H1 (cell line): ENCODE data around the gene COL6A1. TPM values are rescaled to one million over a fixed set of nuclear protein-coding genes. Genes with fewer than 3 reads are reported as not detected.

Source experiments
- CTCF ChIA-PET: fragments of 300-600 bp; sonication (Branson Sonifier 250); formaldehyde crosslinking; loops from one replicate; lab custom pipeline; 2021; ENCODE audit not compliant: partially characterized antibody; lab: Charles Lee
- POLR2A ChIA-PET: fragments of 300-600 bp; sonication (Branson Sonifier 250); formaldehyde crosslinking; loops from one replicate; lab custom pipeline; 2021; ENCODE audit warnings: inconsistent platforms; ENCODE audit not compliant: partially characterized antibody; lab: Charles Lee
- DNase-seq, 2 experiments: peaks; one replicate each; pipeline versions ENCODE4 v3.0.0 to v3.0.0-alpha.2; 2010 to 2022; ENCODE audit warnings: low spot score in 2 of 2, low read depth in 1 of 2, mixed read lengths in 1 of 2
- FAIRE-seq: peaks from 2 replicates; lab custom pipeline; 2011; peaks lifted over from hg19 to GRCh38; lab: Jason Lieb, UNC
- H2AFZ ChIP-seq: 2 replicates; pipeline ENCODE4 v1.8.1; 2012; ENCODE audit warnings: low read length, inconsistent platforms
- H2AK5ac ChIP-seq: 2 replicates; pipeline ENCODE4 v1.6.1; 2013; ENCODE audit warnings: low read depth, low read length
- H2BK120ac ChIP-seq: replicated peaks from 2 replicates; pipeline ENCODE3; 2013; ENCODE audit warnings: low read depth, low read length, inconsistent platforms
- H2BK12ac ChIP-seq: 2 replicates; pipeline ENCODE4 v1.6.1; 2013; ENCODE audit warnings: low read depth, low read length
- H2BK15ac ChIP-seq: 2 replicates; pipeline ENCODE4 v1.6.1; 2013; ENCODE audit warnings: low read length
- H2BK20ac ChIP-seq: 2 replicates; pipeline ENCODE4 v1.6.1; 2013; ENCODE audit warnings: low read length
- H2BK5ac ChIP-seq: 2 replicates; pipeline ENCODE4 v1.6.1; 2013; ENCODE audit warnings: low read depth, low read length
- H3K14ac ChIP-seq: 2 replicates; pipeline ENCODE4 v1.6.1; 2013; ENCODE audit warnings: inconsistent platforms; ENCODE audit not compliant: insufficient read length
- H3K18ac ChIP-seq: 2 replicates; pipeline ENCODE4 v1.6.1; 2013; ENCODE audit warnings: low read length; ENCODE audit errors: extremely low read depth
- H3K23ac ChIP-seq: 2 replicates; pipeline ENCODE4 v1.6.1; 2013; ENCODE audit warnings: inconsistent platforms; ENCODE audit not compliant: insufficient read length
- H3K23me2 ChIP-seq: 2 replicates; pipeline ENCODE4 v1.6.1; 2013; ENCODE audit warnings: low read depth, low read length
- H3K27ac ChIP-seq: 2 replicates; pipeline ENCODE4 v1.6.1; 2011; ENCODE audit warnings: low read depth, low read length, inconsistent platforms
- H3K27me3 ChIP-seq, 4 experiments: replicated peaks in 1 of 4; 1 replicate in 1 of 4; 2 replicates in 3 of 4; pipeline versions ENCODE4 v1.6.1 to v1.8.1; 2011 to 2013; ENCODE audit warnings: low read length in 3 of 4, mild to moderate bottlenecking in 3 of 4, inconsistent platforms in 2 of 4, mixed read lengths in 2 of 4, moderate library complexity in 1 of 4; ENCODE audit not compliant: control insufficient read depth in 3 of 4, insufficient read depth in 3 of 4; ENCODE audit errors: extremely low read depth in 1 of 4
- H3K36me3 ChIP-seq, 4 experiments: 2 replicates each; pipeline versions ENCODE4 v1.6.1 to v1.8.1; 2011 to 2013; ENCODE audit warnings: mild to moderate bottlenecking in 4 of 4, low read length in 3 of 4, moderate library complexity in 2 of 4, control low read depth in 1 of 4, inconsistent platforms in 1 of 4; ENCODE audit not compliant: insufficient read depth in 4 of 4, control insufficient read depth in 2 of 4
- H3K4ac ChIP-seq: replicated peaks from 2 replicates; pipeline ENCODE3; 2013; ENCODE audit warnings: low read length, low read depth, mixed read lengths, inconsistent platforms; ENCODE audit not compliant: insufficient read length
- H3K4me1 ChIP-seq, 4 experiments: replicated peaks in 1 of 4; 1 replicate in 1 of 4; 2 replicates in 3 of 4; pipeline versions ENCODE4 v1.6.1 to v1.8.1; 2011 to 2013; ENCODE audit warnings: low read length in 3 of 4, inconsistent platforms in 2 of 4, mixed read lengths in 1 of 4; ENCODE audit not compliant: insufficient read depth in 4 of 4, control insufficient read depth in 3 of 4
- H3K4me2 ChIP-seq, 2 experiments: 2 replicates each; pipeline versions ENCODE4 v1.6.1 to v1.8.1; 2011 to 2013; ENCODE audit warnings: low read depth in 2 of 2, low read length in 2 of 2, control low read depth in 1 of 2, inconsistent platforms in 1 of 2, mild to moderate bottlenecking in 1 of 2; ENCODE audit not compliant: insufficient read depth in 1 of 2
- H3K4me3 ChIP-seq, 4 experiments: fragments of 200-600, 300-600 bp in 1 of 4; sonication (generic), shearing (Covaris generic), sonication (Bioruptor Twin) in 1 of 4; 2 replicates each; pipeline versions ENCODE4 v1.5.1 to v1.8.1; 2011 to 2016; ENCODE audit warnings: low read length in 4 of 4, low read depth in 3 of 4, control low read depth in 2 of 4, inconsistent platforms in 2 of 4, mild to moderate bottlenecking in 2 of 4, mixed read lengths in 1 of 4, moderate library complexity in 1 of 4; ENCODE audit not compliant: insufficient read depth in 2 of 4; ENCODE audit errors: extremely low read depth in 1 of 4
- H3K56ac ChIP-seq: replicated peaks from 2 replicates; pipeline ENCODE3; 2013; ENCODE audit warnings: low read depth, mild to moderate bottlenecking, mixed read lengths, low read length, inconsistent platforms; ENCODE audit not compliant: insufficient read length
- H3K79me1 ChIP-seq: 2 replicates; pipeline ENCODE4 v1.6.1; 2013; ENCODE audit warnings: low read depth, low read length, control low read depth
- H3K79me2 ChIP-seq, 2 experiments: 2 replicates each; pipeline versions ENCODE4 v1.6.1 to v1.8.1; 2012 to 2013; ENCODE audit warnings: low read length in 2 of 2, mild to moderate bottlenecking in 2 of 2, inconsistent platforms in 1 of 2; ENCODE audit not compliant: insufficient read depth in 2 of 2, control insufficient read depth in 1 of 2
- H3K9ac ChIP-seq, 4 experiments: replicated peaks in 1 of 4; 1 replicate in 1 of 4; 2 replicates in 3 of 4; pipeline versions ENCODE4 v1.6.1 to v1.8.1; 2011 to 2013; ENCODE audit warnings: low read depth in 3 of 4, low read length in 3 of 4, control low read depth in 2 of 4, mild to moderate bottlenecking in 2 of 4, moderate library complexity in 2 of 4, inconsistent platforms in 1 of 4; ENCODE audit errors: extremely low read depth in 1 of 4
- H3K9me3 ChIP-seq, 2 experiments: 2 replicates each; pipeline versions ENCODE4 v1.6.1 to v1.8.1; 2012 to 2013; ENCODE audit warnings: mild to moderate bottlenecking in 2 of 2, moderate library complexity in 2 of 2, control low read depth in 1 of 2, inconsistent platforms in 1 of 2, low read depth in 1 of 2, low read length in 1 of 2, mixed read lengths in 1 of 2; ENCODE audit not compliant: insufficient read depth in 2 of 2
- H4K20me1 ChIP-seq, 2 experiments: replicated peaks in 1 of 2; 2 replicates each; pipeline versions ENCODE3 to v1.8.1; 2011 to 2013; ENCODE audit warnings: inconsistent platforms in 2 of 2, low read length in 2 of 2, mild to moderate bottlenecking in 1 of 2; ENCODE audit not compliant: insufficient read depth in 2 of 2, control insufficient read depth in 1 of 2
- H4K5ac ChIP-seq: 2 replicates; pipeline ENCODE4 v1.6.1; 2013; ENCODE audit warnings: low read length, low read depth, mixed read lengths, inconsistent platforms; ENCODE audit not compliant: insufficient read length
- H4K8ac ChIP-seq: 2 replicates; pipeline ENCODE4 v1.8.0; 2013; ENCODE audit warnings: mild to moderate bottlenecking, moderate library complexity, low read length, inconsistent platforms; ENCODE audit not compliant: insufficient read depth; ENCODE audit errors: extremely low read depth
- H4K91ac ChIP-seq: replicated peaks from 2 replicates; pipeline ENCODE3; 2013; ENCODE audit warnings: low read length, mixed read lengths, inconsistent platforms; ENCODE audit not compliant: insufficient read length
- BACH1 ChIP-seq: IDR thresholded peaks from 2 replicates; pipeline ENCODE4 v1.6.1; 2012; ENCODE audit warnings: low read length, improper control_type of control experiment
- BCL11A ChIP-seq, 2 experiments: IDR thresholded peaks; one replicate each; pipeline ENCODE4 v1.6.1; 2011; ENCODE audit warnings: low read depth in 2 of 2, low read length in 2 of 2, mild to moderate bottlenecking in 2 of 2
- CTBP2 ChIP-seq: IDR thresholded peaks from 2 replicates; pipeline ENCODE4 v1.7.0; 2011; ENCODE audit warnings: borderline replicate concordance, mild to moderate bottlenecking, moderate library complexity, mixed read lengths, low read length; ENCODE audit not compliant: insufficient read depth, insufficient read length
- HDAC6 ChIP-seq: IDR thresholded peaks from one replicate; pipeline ENCODE4 v1.7.1; 2012; ENCODE audit warnings: low read depth, mild to moderate bottlenecking, inconsistent platforms, low read length, moderate library complexity
- JUND ChIP-seq: IDR thresholded peaks from 2 replicates; pipeline ENCODE4 v1.6.1; 2011; ENCODE audit warnings: mild to moderate bottlenecking, improper control_type of control experiment, low read length
- KDM1A ChIP-seq: fragments of 200-600, 300-600 bp; sonication (generic); IDR thresholded peaks from 2 replicates; pipeline ENCODE4 v1.7.1; 2016; ENCODE audit warnings: mild to moderate bottlenecking, low read length, borderline replicate concordance
- MAFK ChIP-seq: IDR thresholded peaks from 2 replicates; pipeline ENCODE4 v1.6.1; 2012; ENCODE audit warnings: low read depth, mild to moderate bottlenecking, improper control_type of control experiment, low read length
- POLR2AphosphoS5 ChIP-seq: IDR thresholded peaks from 2 replicates; pipeline ENCODE4 v1.6.1; 2011; ENCODE audit warnings: low read depth, low read length
- RBBP5 ChIP-seq: IDR thresholded peaks from 2 replicates; pipeline ENCODE4 v1.7.1; 2012; ENCODE audit warnings: low read depth, mild to moderate bottlenecking, inconsistent platforms, low read length, moderate library complexity, borderline replicate concordance
- SAP30 ChIP-seq: fragments of 300-600 bp; sonication (generic); IDR thresholded peaks from 2 replicates; pipeline ENCODE4 v1.7.1; 2012; ENCODE audit warnings: low read length, moderate library complexity, mild to moderate bottlenecking, inconsistent platforms; ENCODE audit not compliant: insufficient read depth, insufficient replicate concordance
- SIN3A ChIP-seq, 2 experiments: IDR thresholded peaks in 1 of 2; conservative IDR thresholded peaks in 1 of 2; 2 replicates each; pipeline ENCODE4 v1.6.1; 2011 to 2012; ENCODE audit warnings: low read length in 2 of 2, improper control_type of control experiment in 1 of 2, low read depth in 1 of 2, mild to moderate bottlenecking in 1 of 2
- SIRT6 ChIP-seq: IDR thresholded peaks from one replicate; pipeline ENCODE4 v1.7.1; 2012; ENCODE audit warnings: low read length, inconsistent platforms
- SP1 ChIP-seq: IDR thresholded peaks from 2 replicates; pipeline ENCODE4 v1.6.1; 2011; ENCODE audit warnings: low read depth, low read length
- SP4 ChIP-seq: IDR thresholded peaks from 2 replicates; pipeline ENCODE4 v1.6.1; 2012; ENCODE audit warnings: low read length, inconsistent platforms
- WGBS, 2 experiments: shearing (Covaris generic) in 1 of 2; methylation state at CpG; one replicate each; pipeline versions ENCODE4 v1.1.6 to v1.1.7; 2013 to 2015; ENCODE audit warnings: low lambda C conversion rate in 2 of 2, mixed read lengths in 2 of 2, inconsistent platforms in 1 of 2, low coverage in 1 of 2, missing lambda C conversion rate in 1 of 2; ENCODE audit not compliant: insufficient replicate concordance in 2 of 2, insufficient coverage in 1 of 2, insufficient read length in 1 of 2; ENCODE audit errors: extremely low coverage in 1 of 2, missing lambda C conversion rate in 1 of 2; 5-methylcytosine and 5-hydroxymethylcytosine counted together
- polyA plus RNA-seq, 7 experiments: library from polyadenylated mRNA; depleted of rRNA in 3 of 7; stranded (reverse) in 5 of 7; unstranded in 2 of 7; fragments of >200 nt in 5 of 7; fragments of 200-250 nt in 2 of 7; gene quantifications; 1 replicate in 5 of 7; 2 replicates in 1 of 7; 4 replicates in 1 of 7; pipeline versions ENCODE4 v1.2.1 to v1.2.3, GENCODE V29; 2011 to 2013; ENCODE audit warnings: missing spikeins in 2 of 7, mixed read lengths in 2 of 7
- total RNA-seq: library from RNA; stranded (reverse); fragmentation: NEBNext Ultra II Directional; extraction: Animal tissue kit (Norgen Biotek cat#: 25700); gene quantifications from 2 replicates; pipeline ENCODE4 v1.2.1, GENCODE V29; 2021
- TF ChIP-seq, protein P1 (sequence below): IDR thresholded peaks from 2 replicates; pipeline ENCODE4 v1.6.1; 2011; ENCODE audit warnings: low read depth, mild to moderate bottlenecking, low read length; ENCODE audit not compliant: insufficient read depth

COL6A1 gene
- total and polyA plus RNA-seq, 2 of the 8 experiments (the other 6 are each of a cell fraction or from before 2014, with no cell fraction given): 100 to 115 TPM

DNA sequence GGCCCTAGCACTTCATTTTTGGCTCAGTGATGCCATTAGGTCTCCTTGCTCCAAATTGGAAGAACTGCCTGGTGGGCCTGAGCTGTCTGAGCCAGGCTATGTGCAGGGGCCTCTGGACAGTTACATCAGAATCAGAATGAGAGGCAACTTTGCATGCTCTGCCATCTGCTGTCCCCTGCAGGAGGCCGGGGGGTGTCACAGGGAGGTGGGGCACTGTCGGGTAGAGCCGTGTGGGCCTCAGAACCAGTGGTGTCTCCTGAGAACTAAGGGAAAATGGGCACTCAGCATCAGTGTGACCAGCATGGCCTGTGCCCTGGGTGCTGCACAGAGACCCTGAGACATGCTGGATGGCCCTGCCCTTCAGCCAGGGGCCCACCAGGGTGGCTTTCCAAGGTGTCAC, 47.0 kb upstream of the COL6A1 start:
- Histone ChIP-seq H2BK15ac (no peak overlapping the region), H4K8ac (no peak overlapping the region), H3K27me3 (no peaks in the 10 kb centered on the region), H3K23me2 (no peaks in the 10 kb centered on the region), H2AFZ (no peak overlapping the region), H2AK5ac (no peak overlapping the region), H3K79me2 (no peaks in the 10 kb centered on the region), H2BK5ac (no peak overlapping the region), H3K27ac (no peak overlapping the region), H3K9ac (no peak overlapping the region), H4K91ac (no peak overlapping the region), H3K56ac (no peak overlapping the region), H3K36me3 (no peaks in the 10 kb centered on the region), H3K9me3 (peaks cover 47 to 77% of the 10 kb centered on the region in 2 experiments), H3K23ac (no peak overlapping the region), H2BK20ac (no peak overlapping the region), H3K4ac (no peak overlapping the region), H3K18ac (no peak overlapping the region), H3K79me1 (no peaks in the 10 kb centered on the region), H3K4me2 (no peak overlapping the region), H3K14ac (no peak overlapping the region), H2BK120ac (no peak overlapping the region), H4K5ac (no peak overlapping the region), H4K20me1 (no peaks in the 10 kb centered on the region), H3K4me3 (no peak overlapping the region), H3K4me1 (no peaks in the 10 kb centered on the region), H2BK12ac (no peak overlapping the region)
- WGBS, 2 experiments: 95% methylated on average over 3 of the region's 3 CpGs; no CpG with 5 or more reads in 1 of the 2 experiments
- ChIA-PET CTCF (interaction anchor here (0.7 to 1.9 kb wide), 2 partner anchors 13 to 20 kb away, joined by 3 to 6 read pairs; no protein-coding TSS in a partner anchor), POLR2A (no interaction called here)
- DNase-seq: no peak
- FAIRE-seq: no peak
- TF ChIP-seq, protein P1, sequence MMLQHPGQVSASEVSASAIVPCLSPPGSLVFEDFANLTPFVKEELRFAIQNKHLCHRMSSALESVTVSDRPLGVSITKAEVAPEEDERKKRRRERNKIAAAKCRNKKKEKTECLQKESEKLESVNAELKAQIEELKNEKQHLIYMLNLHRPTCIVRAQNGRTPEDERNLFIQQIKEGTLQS: no peak
- no peak for TF ChIP-seq SIN3A (conservative IDR thresholded peaks at IDR 0.05 in 1 of 2, IDR thresholded peaks at IDR 0.05 in 1 of 2; ENCODE audit: low read depth in 1 of 2, low read length in 2 of 2)
- no peak for TF ChIP-seq JUND
- TF ChIP-seq CTBP2: no peak
- TF ChIP-seq RBBP5: no peak
- TF ChIP-seq SIRT6: no peak
- no peak for TF ChIP-seq KDM1A
- TF ChIP-seq HDAC6: no peak
- no peak for TF ChIP-seq SP1
- TF ChIP-seq SAP30: no peak
- no peak for TF ChIP-seq BACH1
- TF ChIP-seq SP4: no peak
- TF ChIP-seq MAFK: no peak
- TF ChIP-seq POLR2AphosphoS5: no peak
- TF ChIP-seq BCL11A (IDR thresholded peaks at IDR 0.05; ENCODE audit: low read depth in 2 of 2, low read length in 2 of 2): no peak
